Trophoblast cell (in vitro differentiated cells and primary cell): ENCODE results near the gene GPR152.
"Not testable (repeated sequence)": the region's sequence is repeated elsewhere in the genome, so short reads cannot be mapped to it uniquely, and the experiment has no call there.

ENCODE experiments used
- DNase-seq, 2 donors: peaks; one replicate each; pipeline ENCODE4 v3.0.0-alpha.2; 2016
- H2AFZ ChIP-seq: 2 replicates; pipeline ENCODE4 v1.6.1; 2013; ENCODE audit warnings: low read length, moderate library complexity, mild to moderate bottlenecking; ENCODE audit not compliant: insufficient read depth, poor library complexity
- H2AK5ac ChIP-seq: 2 replicates; pipeline ENCODE4 v1.6.1; 2013; ENCODE audit warnings: mild to moderate bottlenecking, low read length
- H2BK120ac ChIP-seq: 2 replicates; pipeline ENCODE4 v1.6.1; 2013; ENCODE audit warnings: low read length, mild to moderate bottlenecking, moderate library complexity; ENCODE audit not compliant: insufficient read depth, poor library complexity
- H2BK12ac ChIP-seq: 2 replicates; pipeline ENCODE4 v1.6.1; 2013; ENCODE audit warnings: mild to moderate bottlenecking, low read length, moderate library complexity
- H2BK5ac ChIP-seq: 2 replicates; pipeline ENCODE4 v1.6.1; 2013; ENCODE audit warnings: low read length, low read depth, moderate library complexity, mild to moderate bottlenecking; ENCODE audit not compliant: poor library complexity
- H3K14ac ChIP-seq: 2 replicates; pipeline ENCODE4 v1.6.1; 2013; ENCODE audit warnings: mild to moderate bottlenecking, low read length
- H3K18ac ChIP-seq: 2 replicates; pipeline ENCODE4 v1.6.1; 2013; ENCODE audit warnings: mild to moderate bottlenecking, low read length
- H3K23ac ChIP-seq: 2 replicates; pipeline ENCODE4 v1.6.1; 2013; ENCODE audit warnings: low read length
- H3K27ac ChIP-seq: 2 replicates; pipeline ENCODE4 v1.5.1; 2013; ENCODE audit warnings: low read depth, mild to moderate bottlenecking, inconsistent platforms, low read length, moderate library complexity
- H3K27me3 ChIP-seq: 2 replicates; pipeline ENCODE4 v1.6.1; 2013; ENCODE audit warnings: inconsistent platforms, mild to moderate bottlenecking, low read length, moderate library complexity; ENCODE audit not compliant: insufficient read depth
- H3K36me3 ChIP-seq, 2 experiments: 1 replicate in 1 of 2; 2 replicates in 1 of 2; pipeline ENCODE4 v1.6.1; 2013; ENCODE audit warnings: low read length in 2 of 2, mild to moderate bottlenecking in 2 of 2, moderate library complexity in 1 of 2; ENCODE audit not compliant: insufficient read depth in 2 of 2, control insufficient read depth in 1 of 2
- H3K4ac ChIP-seq: 2 replicates; pipeline ENCODE4 v1.6.1; 2013; ENCODE audit warnings: low read depth, mild to moderate bottlenecking, low read length, moderate library complexity
- H3K4me1 ChIP-seq, 2 experiments: 1 replicate in 1 of 2; 2 replicates in 1 of 2; pipeline ENCODE4 v1.6.1; 2013; ENCODE audit warnings: low read length in 2 of 2, mild to moderate bottlenecking in 2 of 2, moderate library complexity in 1 of 2; ENCODE audit not compliant: insufficient read depth in 2 of 2, control insufficient read depth in 1 of 2
- H3K4me2 ChIP-seq: 2 replicates; pipeline ENCODE4 v1.6.1; 2013; ENCODE audit warnings: inconsistent platforms, mild to moderate bottlenecking, low read length, moderate library complexity
- H3K4me3 ChIP-seq: 2 replicates; pipeline ENCODE4 v1.5.1; 2013; ENCODE audit warnings: mild to moderate bottlenecking, low read depth, low read length, inconsistent platforms
- H3K79me1 ChIP-seq: one replicate; pipeline ENCODE4 v1.6.1; 2013; ENCODE audit warnings: low read length
- H3K79me2 ChIP-seq: 2 replicates; pipeline ENCODE4 v1.6.1; 2013; ENCODE audit warnings: low read length, mild to moderate bottlenecking; ENCODE audit not compliant: control insufficient read depth, insufficient read depth, poor library complexity
- H3K9ac ChIP-seq: 2 replicates; pipeline ENCODE4 v1.6.1; 2013; ENCODE audit warnings: mild to moderate bottlenecking, low read length
- H3K9me3 ChIP-seq: 2 replicates; pipeline ENCODE4 v1.6.1; 2013; ENCODE audit warnings: low read depth, mild to moderate bottlenecking, control low read depth, inconsistent platforms, low read length; ENCODE audit not compliant: insufficient read depth
- H4K12ac ChIP-seq: 2 replicates; pipeline ENCODE4 v1.6.1; 2013; ENCODE audit warnings: low read depth, mild to moderate bottlenecking, low read length, moderate library complexity
- H4K8ac ChIP-seq: 2 replicates; pipeline ENCODE4 v1.6.1; 2013; ENCODE audit warnings: low read depth, mild to moderate bottlenecking, low read length, moderate library complexity
- H4K91ac ChIP-seq: one replicate; pipeline ENCODE4 v1.6.1; 2013; ENCODE audit warnings: low read depth, mild to moderate bottlenecking, low read length, moderate library complexity
- WGBS: extraction: QIAGEN DNeasy Blood & Tissue Kit; methylation state at CpG from one replicate; pipeline ENCODE4 v1.1.7; 2013; ENCODE audit warnings: missing lambda C conversion rate; ENCODE audit not compliant: insufficient read length, insufficient coverage; ENCODE audit errors: extremely low coverage; 5-methylcytosine and 5-hydroxymethylcytosine counted together

GPR152 gene

GRCh38 chr11:67477344-67478050 lies 25.0 kb upstream of the GPR152 start:
- H4K8ac ChIP-seq, H3K23ac ChIP-seq, H3K18ac ChIP-seq, H2BK120ac ChIP-seq, H3K4me1 ChIP-seq, H3K79me2 ChIP-seq, H2AFZ ChIP-seq, H3K27ac ChIP-seq, H3K14ac ChIP-seq, H4K91ac ChIP-seq, H3K9me3 ChIP-seq, H2AK5ac ChIP-seq, H3K27me3 ChIP-seq, H2BK12ac ChIP-seq, H3K9ac ChIP-seq, H3K4ac ChIP-seq, H3K4me3 ChIP-seq, H4K12ac ChIP-seq, H3K36me3 ChIP-seq, H3K4me2 ChIP-seq, H3K79me1 ChIP-seq, DNase-seq, H2BK5ac ChIP-seq: not testable (repeated sequence)
- no CpG with 5 or more reads among the region's 16 CpGs for WGBS

GRCh38 chr11:67476692-67477091 lies 24.2 kb upstream of the GPR152 start:
- not testable (repeated sequence) for H2AK5ac ChIP-seq, H3K4ac ChIP-seq, H3K9me3 ChIP-seq, H3K23ac ChIP-seq, DNase-seq, H4K8ac ChIP-seq, H3K4me3 ChIP-seq, H2AFZ ChIP-seq, H4K12ac ChIP-seq, H3K14ac ChIP-seq, H3K4me2 ChIP-seq, H4K91ac ChIP-seq, H3K27me3 ChIP-seq, H3K9ac ChIP-seq, H3K4me1 ChIP-seq, H3K79me1 ChIP-seq, H2BK120ac ChIP-seq, H2BK12ac ChIP-seq, H3K18ac ChIP-seq, H3K36me3 ChIP-seq, H2BK5ac ChIP-seq, H3K27ac ChIP-seq, H3K79me2 ChIP-seq
- no CpG with 5 or more reads among the region's 10 CpGs for WGBS

- Histone ChIP-seq H4K91ac (no peak overlapping the region), H3K79me2 (peaks cover 7% of the 10 kb centered on the region), H3K27ac (no peak overlapping the region), H3K79me1 (peaks cover 10% of the 10 kb centered on the region), H3K18ac (no peak overlapping the region), H3K4me2 (no peak overlapping the region), H2BK12ac (no peak overlapping the region), H2BK5ac (no peak overlapping the region), H3K9ac (no peak overlapping the region), H3K14ac (no peak overlapping the region), H3K9me3 (peaks cover 2% of the 10 kb centered on the region), H3K23ac (no peak overlapping the region), H4K8ac (no peak overlapping the region), H3K36me3 (no peaks in the 10 kb centered on the region), H2AFZ (no peak overlapping the region), H3K4me1 (peaks cover 8% of the 10 kb centered on the region in 2 experiments), H3K27me3 (no peaks in the 10 kb centered on the region), H3K4me3 (no peak overlapping the region), H4K12ac (no peak overlapping the region), H2AK5ac (no peak overlapping the region), H2BK120ac (no peak overlapping the region), H3K4ac (no peak overlapping the region)
- WGBS, result no CpG with 5 or more reads among the region's 7 CpGs
- peak in 1 of 2 donors; percentile 35 for DNase-seq
Observed at GRCh38 chr11:67472882-67473281, 20.4 kb upstream of the GPR152 start.

GRCh38 chr11:67470337-67471002 lies 17.9 kb upstream of the GPR152 start:
- H3K9ac ChIP-seq, result no peak overlapping the region
- no peak overlapping the region for H4K12ac ChIP-seq
- no peak overlapping the region for H2BK120ac ChIP-seq
- H3K4me2 ChIP-seq, result no peak overlapping the region
- no peaks in the 10 kb centered on the region for H3K27me3 ChIP-seq
- H3K4me3 ChIP-seq, result no peak overlapping the region
- H3K9me3 ChIP-seq, result peaks cover 2% of the 10 kb centered on the region
- no peaks in the 10 kb centered on the region for H3K36me3 ChIP-seq
- H3K14ac ChIP-seq, result no peak overlapping the region
- no peak overlapping the region for H3K27ac ChIP-seq
- H2BK5ac ChIP-seq, result no peak overlapping the region
- H3K4ac ChIP-seq, result no peak overlapping the region
- no CpG with 5 or more reads among the region's 8 CpGs for WGBS
- H3K79me2 ChIP-seq, result peaks cover 7% of the 10 kb centered on the region
- peak; percentile 30 to 72 for DNase-seq
- H2AFZ ChIP-seq, result no peak overlapping the region
- no peak overlapping the region for H2AK5ac ChIP-seq
- no peak overlapping the region for H4K91ac ChIP-seq
- peaks cover 10 to 13% of the 10 kb centered on the region in 2 experiments for H3K4me1 ChIP-seq
- H4K8ac ChIP-seq, result no peak overlapping the region
- H3K79me1 ChIP-seq, result peaks cover 10% of the 10 kb centered on the region
- H2BK12ac ChIP-seq, result no peak overlapping the region
- no peak overlapping the region for H3K23ac ChIP-seq
- H3K18ac ChIP-seq, result no peak overlapping the region
